HG03066 (cell line): Measurements from ENCODE around the gene USHBP1.

Experiments
- ATAC-seq: cut with Tn5 transposase; IDR thresholded peaks from one replicate; pipeline ENCODE4 v1.9.1; 2021; ENCODE audit warnings: low read depth; ENCODE audit not compliant: unreplicated experiment

The USHBP1 gene

DNA sequence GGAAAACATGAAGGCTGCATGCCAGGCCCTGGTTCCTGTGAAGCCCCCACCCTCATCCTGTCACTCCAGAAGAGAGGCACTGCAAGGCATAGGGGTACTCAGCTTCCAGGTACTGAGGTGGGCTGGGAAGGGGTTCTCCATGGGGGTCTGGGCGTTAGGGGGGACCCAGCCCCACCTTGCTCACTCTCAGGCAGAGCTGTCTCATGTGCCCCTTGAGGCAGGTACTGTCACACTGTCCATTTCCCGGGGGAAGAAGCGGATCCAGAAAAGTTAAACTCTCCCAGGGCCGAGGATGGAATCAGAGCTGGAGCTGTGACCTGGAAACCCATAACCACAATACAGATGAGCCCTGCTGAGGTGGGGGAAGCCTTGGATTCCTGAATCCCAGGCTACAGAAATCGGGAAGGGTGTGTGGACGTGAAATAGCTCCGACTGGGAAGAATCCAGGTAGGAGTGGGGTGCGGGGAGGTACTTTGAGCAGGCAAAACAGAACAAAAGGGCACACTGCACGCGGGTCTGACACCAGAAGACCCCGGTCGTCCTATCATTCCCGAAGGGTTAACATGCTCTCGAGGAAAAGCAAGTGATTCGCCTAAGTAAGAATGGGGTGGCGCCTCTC is 49.9 kb downstream of the USHBP1 start:
- ATAC-seq: no peak

DNA sequence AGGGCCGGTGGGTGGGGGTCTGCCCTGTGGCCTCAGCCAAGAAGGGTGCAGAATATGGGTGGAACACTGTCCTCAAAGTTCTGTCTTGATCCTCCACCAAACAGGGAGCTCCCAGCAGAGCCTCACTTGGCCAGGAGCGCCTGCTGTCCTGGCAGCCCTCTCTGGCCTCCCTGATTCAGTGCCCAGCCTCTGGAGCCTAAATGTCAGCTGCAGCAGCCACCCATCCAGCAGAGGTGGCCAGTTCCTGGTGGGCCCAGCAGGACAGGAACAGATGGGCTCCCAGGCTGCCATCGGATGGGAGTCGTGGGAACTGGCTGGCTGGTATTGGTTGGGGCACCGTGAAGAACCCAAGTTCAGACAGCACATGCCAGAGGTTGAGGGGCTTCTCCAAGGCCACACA is 51.2 kb downstream of the USHBP1 start:
- ATAC-seq: no peak

DNA sequence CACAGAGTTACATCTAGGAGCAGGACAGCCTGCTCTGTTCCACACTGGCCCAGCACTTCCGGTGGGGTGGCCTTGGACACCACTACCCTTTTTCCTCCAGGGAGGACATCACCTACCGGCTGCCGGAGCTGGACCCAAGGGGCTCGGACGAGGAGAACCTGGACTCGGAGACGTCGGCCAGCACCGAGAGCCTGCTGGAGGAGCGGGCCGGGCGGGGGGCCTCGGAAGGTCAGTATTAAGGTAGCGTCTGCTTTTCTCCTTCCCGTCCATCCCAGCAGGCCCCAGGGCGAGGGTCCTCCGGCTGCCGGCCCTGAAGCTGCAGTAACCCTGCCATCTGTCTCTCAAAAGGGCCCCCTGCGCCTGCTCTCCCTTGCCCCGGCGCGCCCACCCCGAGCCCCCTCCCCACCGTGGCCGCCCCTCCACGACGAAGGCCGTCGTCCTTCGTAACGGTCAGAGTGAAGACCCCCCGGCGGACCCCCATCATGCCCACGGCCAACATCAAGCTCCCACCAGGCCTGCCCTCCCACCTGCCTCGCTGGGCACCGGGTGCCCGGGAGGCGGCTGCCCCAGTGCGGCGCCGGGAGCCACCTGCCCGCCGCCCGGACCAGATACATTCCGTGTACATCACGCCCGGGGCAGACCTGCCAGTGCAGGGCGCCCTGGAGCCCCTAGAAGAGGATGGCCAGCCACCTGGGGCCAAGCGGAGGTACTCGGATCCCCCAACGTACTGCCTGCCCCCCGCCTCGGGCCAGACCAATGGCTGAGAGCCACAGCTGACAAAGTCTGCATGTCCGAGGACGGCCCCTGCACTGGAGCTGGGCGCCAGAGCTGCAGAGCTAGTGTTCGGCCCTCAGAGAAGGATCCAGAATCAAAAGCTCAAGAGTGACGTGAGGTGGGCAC is 52.7 kb downstream of the USHBP1 start:
- ATAC-seq: no peak

DNA sequence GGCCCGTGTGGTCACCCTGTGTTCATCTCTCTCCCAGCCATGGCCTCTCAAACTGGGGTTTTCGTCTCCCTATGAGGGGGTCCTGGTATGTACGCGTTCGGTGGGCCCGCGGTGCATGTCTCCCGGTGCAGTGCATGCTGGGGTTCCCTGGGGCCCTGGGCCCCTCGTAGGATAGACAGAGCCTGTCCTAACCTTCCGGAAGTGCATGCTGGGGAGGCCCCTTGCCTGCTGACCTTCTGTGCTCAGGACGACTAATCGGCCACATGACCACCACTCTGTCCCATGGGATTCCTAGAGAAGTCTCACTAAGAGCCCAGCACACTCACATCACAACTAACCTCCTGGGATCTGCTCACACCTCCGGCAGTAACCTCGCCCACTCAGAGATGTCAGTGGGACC is 54.2 kb downstream of the USHBP1 start:
- no peak for ATAC-seq

DNA sequence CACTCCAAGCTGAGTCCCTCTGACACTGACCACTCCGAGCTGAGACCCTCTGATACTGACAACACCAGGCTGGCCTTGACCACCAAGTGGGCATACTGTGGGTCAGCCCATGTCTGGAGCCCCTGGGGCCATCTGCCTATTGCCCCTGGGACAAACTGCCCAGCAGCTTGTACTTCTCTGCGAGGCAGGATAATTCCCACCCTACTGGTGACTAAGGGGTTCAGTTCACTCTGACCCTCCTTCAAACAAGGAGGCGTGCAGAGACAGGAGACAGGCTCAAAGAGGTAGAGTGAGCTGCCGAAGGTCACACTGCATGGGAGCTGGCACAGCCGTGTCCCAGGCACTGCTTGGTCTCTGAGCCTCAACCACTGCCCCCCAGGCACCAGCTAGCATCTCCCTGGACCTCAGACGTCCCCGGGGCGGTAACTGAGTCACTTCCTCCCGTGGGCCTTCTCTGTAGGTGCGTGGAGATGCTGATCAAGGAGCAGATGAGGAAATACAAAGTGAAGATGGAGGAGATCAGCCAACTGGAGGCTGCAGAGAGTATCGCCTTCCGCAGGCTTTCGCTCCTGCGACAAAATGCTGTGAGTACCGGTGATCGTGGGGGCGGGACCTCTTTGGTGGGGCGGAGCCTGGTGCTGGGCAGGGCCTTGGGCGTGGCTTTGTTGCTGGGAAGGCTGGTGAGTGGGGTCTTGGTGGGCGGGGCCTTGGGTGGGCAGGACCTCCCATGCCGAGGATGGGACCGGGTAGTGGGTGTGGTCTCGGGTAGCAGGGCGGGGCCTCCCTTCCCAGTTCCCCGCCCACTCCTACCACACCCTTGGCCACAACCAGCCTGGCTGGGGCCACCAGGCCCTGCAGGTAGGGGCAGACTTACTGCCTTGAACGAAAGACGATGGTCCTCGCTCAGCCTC is 55.2 kb downstream of the USHBP1 start:
- no peak for ATAC-seq

DNA sequence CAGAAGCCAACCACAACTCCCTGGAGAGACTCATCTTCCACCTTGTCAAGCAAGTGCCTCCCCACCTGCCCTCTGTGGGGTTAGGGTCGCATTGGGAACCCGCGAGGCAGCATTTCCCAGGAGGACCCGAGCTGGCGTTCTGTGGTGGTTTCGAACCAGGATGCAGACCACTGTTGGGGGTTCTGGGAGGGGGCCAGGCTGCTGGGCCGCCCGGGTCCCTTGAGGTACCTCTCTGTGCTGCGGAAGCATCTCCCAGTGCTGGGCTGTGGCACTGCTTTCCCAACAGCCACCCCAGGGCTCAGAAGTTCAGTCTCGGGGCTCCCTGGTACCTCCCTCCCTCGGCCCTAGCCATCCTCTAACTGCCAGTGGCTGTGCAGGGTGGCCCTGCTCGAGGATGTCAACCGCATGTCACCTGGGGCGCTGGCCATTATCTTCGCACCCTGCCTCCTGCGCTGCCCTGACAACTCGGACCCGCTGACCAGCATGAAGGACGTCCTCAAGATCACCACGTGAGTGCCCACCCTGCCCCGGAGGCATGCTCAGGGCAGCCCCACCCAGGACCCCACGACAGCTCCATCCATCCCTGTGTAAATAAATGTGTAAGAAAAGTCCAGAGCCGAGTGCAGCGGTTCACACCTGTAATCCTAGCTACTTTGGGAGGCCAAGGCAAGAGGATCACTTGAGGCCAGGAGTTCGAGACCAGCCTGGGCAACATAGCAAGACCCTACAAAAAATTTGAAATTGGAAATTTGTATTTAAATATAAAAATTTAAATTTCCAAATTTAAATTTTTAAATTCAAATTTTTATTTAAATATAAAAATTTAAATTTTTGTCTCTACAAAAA is 57.6 kb downstream of the USHBP1 start:
- ATAC-seq: no peak

DNA sequence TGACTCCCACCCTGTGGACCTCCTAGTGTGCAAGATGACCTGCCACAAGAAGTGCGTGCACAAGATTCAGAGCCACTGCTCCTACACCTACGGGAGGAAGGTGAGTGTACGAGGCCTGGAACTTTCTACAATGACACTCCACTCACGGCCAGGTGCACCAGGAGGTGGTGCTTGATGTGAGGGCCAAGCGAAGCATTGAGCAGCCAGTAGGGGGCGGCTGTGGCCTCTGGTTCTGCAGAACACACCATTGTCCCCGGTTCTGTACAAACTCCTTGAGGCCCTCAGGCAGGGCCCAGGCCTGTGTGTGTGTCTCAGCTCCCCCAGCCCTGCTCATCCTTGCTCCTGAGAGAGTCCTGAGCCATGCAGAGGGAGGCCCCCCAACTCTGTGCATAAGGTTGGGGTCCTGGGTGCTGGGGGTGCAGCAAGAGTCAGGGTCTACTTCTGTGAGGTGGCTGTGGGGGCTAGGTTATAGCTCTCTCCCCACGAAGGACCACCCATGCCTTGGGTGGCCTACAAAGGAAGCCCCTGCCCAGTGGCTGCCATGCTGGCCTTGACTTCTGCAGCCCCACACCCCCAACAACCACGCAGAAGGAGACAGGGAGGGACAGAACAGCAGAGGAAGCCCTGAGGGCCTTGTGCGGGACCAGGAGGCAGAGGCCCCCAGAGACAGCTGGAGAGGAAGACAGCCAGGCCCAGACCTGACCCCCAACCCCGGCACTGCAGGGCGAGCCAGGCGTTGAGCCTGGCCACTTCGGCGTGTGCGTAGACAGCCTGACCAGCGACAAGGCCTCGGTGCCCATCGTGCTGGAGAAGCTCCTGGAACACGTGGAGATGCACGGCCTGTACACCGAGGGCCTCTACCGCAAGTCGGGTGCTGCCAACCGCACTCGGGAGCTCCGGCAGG is 59.1 kb downstream of the USHBP1 start:
- no peak for ATAC-seq

DNA sequence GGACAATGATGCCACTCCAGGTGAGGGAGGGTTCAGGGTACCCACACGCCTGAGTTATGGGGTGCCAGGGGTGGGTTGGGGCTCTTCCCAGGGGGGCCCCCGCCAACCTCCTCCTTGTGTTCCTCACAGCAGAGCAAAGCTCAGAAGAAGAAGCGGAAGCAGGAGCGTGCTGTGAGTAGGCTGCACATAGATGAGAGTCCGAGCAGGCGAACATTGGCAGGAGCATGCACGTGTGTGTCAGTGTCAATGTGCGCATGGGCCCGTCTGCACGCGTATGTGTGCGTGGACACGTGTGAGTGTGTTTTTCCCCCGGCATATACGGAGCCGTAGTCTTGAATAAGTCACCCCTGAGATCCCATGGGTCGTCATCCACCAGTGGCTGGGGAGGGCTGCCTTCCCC is 61.8 kb downstream of the USHBP1 start:
- no peak for ATAC-seq

DNA sequence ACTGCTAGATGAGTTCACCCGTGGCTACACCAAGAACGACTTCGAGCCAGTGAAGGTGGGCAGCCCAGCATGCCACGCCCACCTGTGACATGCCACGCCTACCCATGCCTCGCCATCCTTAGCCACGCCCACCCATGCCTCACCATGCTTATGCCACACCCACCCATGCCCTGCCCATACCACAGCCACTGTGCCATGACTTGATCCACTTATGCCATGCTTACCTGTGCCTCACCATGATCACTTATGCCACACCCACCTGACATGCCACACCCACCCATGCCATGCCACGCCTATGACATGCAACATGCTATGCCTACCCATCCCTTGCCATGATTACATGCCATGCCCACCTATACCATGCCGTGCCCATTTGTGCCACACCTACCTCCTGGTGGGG is 62.3 kb downstream of the USHBP1 start:
- no peak for ATAC-seq

DNA sequence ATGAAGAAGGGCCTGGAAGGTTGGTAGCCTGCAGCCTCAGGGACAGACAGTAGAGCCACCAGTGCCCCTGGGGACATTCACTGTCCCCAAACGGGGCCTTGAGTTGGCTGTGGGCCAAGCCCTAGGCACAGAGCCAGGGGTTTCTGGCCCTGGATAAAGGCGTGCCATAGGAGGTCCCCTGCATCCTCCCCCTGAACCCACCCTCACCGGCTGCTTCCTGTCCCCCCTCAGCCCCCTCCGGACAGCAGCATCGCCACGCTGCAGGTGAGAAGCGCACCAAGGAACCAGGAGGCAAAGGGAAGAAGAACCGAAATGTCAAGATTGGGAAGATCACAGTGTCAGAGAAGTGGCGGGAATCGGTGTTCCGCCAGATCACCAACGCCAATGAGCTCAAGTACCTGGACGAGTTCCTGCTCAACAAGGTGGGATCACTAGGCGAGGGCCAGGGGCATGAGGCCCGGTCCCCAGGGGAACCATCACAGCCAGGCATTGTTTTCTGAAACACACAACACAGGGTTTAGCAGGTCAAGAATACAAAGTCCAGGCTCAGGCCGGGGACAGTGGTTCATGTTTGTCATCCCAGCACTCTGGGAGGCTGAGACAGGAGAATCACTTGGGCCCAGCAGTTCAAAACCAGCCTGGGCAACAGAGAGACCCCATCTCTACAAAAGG is 64.0 kb downstream of the USHBP1 start:
- ATAC-seq: no peak
